ENCODE results near the gene HSPA12B. TPM values are rescaled to one million over a fixed set of nuclear protein-coding genes. Genes with fewer than 3 reads are reported as not detected.

Gene HSPA12B
- total RNA-seq, 5 donors from 2014 or later (not counting 1 experiment from before 2014, with no cell fraction given): 0.10 to 0.12 TPM; not detected in 3

Other genes starting within 250 kb of the HSPA12B start
- gene GFRA4, start 69.3 kb upstream of the HSPA12B start, total RNA-seq: not detected
- not detected for gene ADAM33, start 50.7 kb upstream of the HSPA12B start, total RNA-seq
- under 1 TPM in 3 of 5 donors, not detected in 2; 0.06 to 0.16 (median 0.12) TPM for gene SIGLEC1, start 20.1 kb upstream of the HSPA12B start, total RNA-seq
- 10 to 100 TPM; 16.2 to 28.7 (median 22.6) TPM for gene ADISSP, start 35.1 kb downstream of the HSPA12B start, total RNA-seq
- gene SPEF1, start 48.8 kb downstream of the HSPA12B start, total RNA-seq: under 1 TPM in 1 of 5 donors, not detected in 4; 0.16 TPM
- gene CENPB, start 54.1 kb downstream of the HSPA12B start, total RNA-seq: 10 to 100 TPM; 37.0 to 79.0 (median 60.8) TPM
- gene CDC25B, start 63.6 kb downstream of the HSPA12B start, total RNA-seq: 100 to 1,000 TPM; 216 to 409 (median 401) TPM
- 10 to 100 TPM; 11.5 to 17.3 (median 14.4) TPM for gene AP5S1, start 87.9 kb downstream of the HSPA12B start, total RNA-seq
- gene MAVS, start 114.1 kb downstream of the HSPA12B start, total RNA-seq: 10 to 100 TPM; 25.7 to 46.9 (median 43.3) TPM
- gene PANK2, start 156.7 kb downstream of the HSPA12B start, total RNA-seq: 10 to 100 TPM; 45.0 to 67.0 (median 63.6) TPM